ENCODE data around the gene CATSPER3.

CATSPER3 gene

DNA sequence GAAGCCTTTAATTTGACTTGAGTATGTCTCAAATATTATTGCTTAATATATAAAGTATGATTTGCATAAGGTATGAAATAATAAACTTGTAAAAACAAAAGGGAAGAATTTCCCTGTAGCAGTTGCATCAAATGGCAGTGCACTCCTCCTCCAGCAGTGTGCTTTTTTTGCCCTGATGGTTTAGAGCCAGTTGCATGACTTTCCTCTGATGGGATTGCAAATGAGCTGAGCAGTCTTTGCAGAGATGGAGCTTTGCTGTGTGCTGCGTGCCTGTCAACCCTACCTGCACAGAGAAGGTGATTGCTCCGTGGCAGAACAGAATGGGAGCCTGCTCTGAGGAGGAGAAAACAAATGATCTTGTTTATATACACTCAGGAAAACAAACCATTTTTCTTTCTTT is 22.7 kb upstream of the CATSPER3 start:
- peak; percentile 66 for DNase-seq (ENCODE audit: low read depth)

DNA sequence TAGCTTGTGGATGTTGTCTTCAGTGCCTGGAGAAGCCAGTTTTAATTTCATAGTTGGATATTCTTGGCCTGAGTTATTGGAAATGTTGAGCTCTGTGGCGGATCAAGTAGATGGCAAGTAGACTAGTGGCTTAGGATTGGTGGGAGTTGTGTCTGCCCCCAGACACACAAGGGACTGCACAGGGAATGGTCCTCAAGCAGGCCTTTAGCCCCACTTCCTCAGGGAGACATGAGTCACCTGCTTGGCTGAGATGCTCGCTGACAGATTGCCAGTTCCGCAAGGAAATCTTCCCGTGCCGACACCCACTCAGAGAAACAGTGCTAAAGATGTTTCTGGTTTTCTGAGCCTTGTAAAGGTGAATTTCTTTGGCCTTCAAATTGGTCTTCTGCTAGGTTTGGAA is 18.8 kb upstream of the CATSPER3 start:
- peaks cover 10% of the 10 kb centered on the region for H3K4me1 ChIP-seq (ENCODE audit: control insufficient read depth, insufficient read depth, low read length)
- no peak overlapping the region for H3K4me3 ChIP-seq (ENCODE audit: low read length)
- no peaks in the 10 kb centered on the region for H3K36me3 ChIP-seq (ENCODE audit: control insufficient read depth, insufficient read depth, low read length, severe bottlenecking)
- H3K27me3 ChIP-seq (replicated peaks; ENCODE audit: control insufficient read depth, insufficient read depth, low read length) = no peaks in the 10 kb centered on the region
- H3K9ac ChIP-seq (ENCODE audit: low read length) = no peak overlapping the region
- no peak for DNase-seq (ENCODE audit: low read depth)
- no peaks in the 10 kb centered on the region for H3K9me3 ChIP-seq (ENCODE audit: control insufficient read depth, low read length)

More for the DNA sequence above, 22.7 kb upstream of the CATSPER3 start:
- Histone ChIP-seq H3K4me3 (ENCODE audit: low read length) (no peak overlapping the region), H3K4me1 (ENCODE audit: control insufficient read depth, insufficient read depth, low read length) (peaks cover 10% of the 10 kb centered on the region), H3K9ac (ENCODE audit: low read length) (no peak overlapping the region), H3K9me3 (ENCODE audit: control insufficient read depth, low read length) (no peaks in the 10 kb centered on the region), H3K36me3 (ENCODE audit: control insufficient read depth, insufficient read depth, low read length, severe bottlenecking) (no peaks in the 10 kb centered on the region), H3K27me3 (replicated peaks; ENCODE audit: control insufficient read depth, insufficient read depth, low read length) (no peaks in the 10 kb centered on the region)

DNA sequence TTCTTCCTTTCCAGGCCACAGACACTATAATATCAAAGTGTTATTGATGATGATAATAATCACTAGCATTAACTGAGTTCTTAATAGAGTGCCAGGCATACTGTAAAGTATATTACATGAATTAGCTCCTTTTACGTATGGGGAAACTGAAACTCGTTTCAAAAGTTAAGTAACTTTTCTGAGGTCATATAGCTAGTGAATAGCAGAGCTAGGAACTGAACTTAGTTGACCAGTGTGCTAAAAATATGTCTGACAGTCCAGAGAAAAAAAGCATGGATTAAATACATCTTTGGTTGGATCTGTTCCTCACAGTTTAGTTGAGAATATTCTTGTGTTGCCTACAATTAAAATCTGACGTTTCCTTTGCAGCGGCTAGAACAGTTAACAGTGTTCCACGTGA is 18.4 kb upstream of the CATSPER3 start:
- no peaks in the 10 kb centered on the region for H3K27me3 ChIP-seq (replicated peaks; ENCODE audit: control insufficient read depth, insufficient read depth, low read length)
- H3K4me1 ChIP-seq (ENCODE audit: control insufficient read depth, insufficient read depth, low read length) = peaks cover 10% of the 10 kb centered on the region

DNA sequence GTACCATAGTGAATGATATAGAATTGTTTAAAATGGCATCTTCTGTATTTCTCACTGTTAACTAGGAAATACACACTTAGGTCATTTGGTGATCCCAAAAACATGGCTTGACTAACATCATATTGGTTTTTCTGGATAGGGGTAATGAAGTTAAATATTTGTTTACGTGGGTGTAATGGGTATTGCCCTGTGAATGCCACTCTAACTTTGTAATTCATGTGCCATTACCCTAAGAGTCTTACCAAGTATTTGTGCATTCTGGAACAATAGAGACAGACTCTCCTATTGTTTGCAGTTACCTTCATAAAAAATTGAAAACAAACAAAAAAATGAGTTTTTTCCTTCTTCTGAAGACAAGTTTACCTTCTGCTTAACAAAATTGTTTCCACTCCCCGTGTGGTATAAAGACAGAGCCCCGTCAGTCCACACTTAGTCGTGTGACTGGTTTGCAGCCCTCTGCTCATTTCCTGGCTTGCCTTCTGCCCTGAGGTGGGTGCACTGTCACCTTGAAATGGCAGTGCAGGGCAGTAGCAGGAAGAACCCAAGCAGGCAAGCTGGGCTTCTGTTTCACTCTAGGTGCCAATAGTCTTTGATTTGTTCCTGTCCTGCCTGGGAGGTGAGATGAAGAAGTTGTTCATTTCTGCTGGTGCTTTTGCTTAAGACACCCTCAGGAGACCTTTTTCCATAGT is 9.6 kb upstream of the CATSPER3 start:
- Histone ChIP-seq H3K27me3 (replicated peaks; ENCODE audit: control insufficient read depth, insufficient read depth, low read length) (no peaks in the 10 kb centered on the region), H3K9me3 (ENCODE audit: control insufficient read depth, low read length) (peaks cover 6% of the 10 kb centered on the region), H3K9ac (ENCODE audit: low read length) (no peak overlapping the region), H3K4me3 (ENCODE audit: low read length) (no peak overlapping the region), H3K36me3 (ENCODE audit: control insufficient read depth, insufficient read depth, low read length, severe bottlenecking) (no peaks in the 10 kb centered on the region), H3K4me1 (ENCODE audit: control insufficient read depth, insufficient read depth, low read length) (peaks cover 5% of the 10 kb centered on the region)
- no peak for DNase-seq (ENCODE audit: low read depth)

More for the DNA sequence above, 18.4 kb upstream of the CATSPER3 start:
- Histone ChIP-seq H3K4me3 (ENCODE audit: low read length) (no peak overlapping the region), H3K36me3 (ENCODE audit: control insufficient read depth, insufficient read depth, low read length, severe bottlenecking) (no peaks in the 10 kb centered on the region), H3K9me3 (ENCODE audit: control insufficient read depth, low read length) (peaks cover 4% of the 10 kb centered on the region), H3K9ac (ENCODE audit: low read length) (no peak overlapping the region)
- DNase-seq (ENCODE audit: low read depth) = no peak

DNA sequence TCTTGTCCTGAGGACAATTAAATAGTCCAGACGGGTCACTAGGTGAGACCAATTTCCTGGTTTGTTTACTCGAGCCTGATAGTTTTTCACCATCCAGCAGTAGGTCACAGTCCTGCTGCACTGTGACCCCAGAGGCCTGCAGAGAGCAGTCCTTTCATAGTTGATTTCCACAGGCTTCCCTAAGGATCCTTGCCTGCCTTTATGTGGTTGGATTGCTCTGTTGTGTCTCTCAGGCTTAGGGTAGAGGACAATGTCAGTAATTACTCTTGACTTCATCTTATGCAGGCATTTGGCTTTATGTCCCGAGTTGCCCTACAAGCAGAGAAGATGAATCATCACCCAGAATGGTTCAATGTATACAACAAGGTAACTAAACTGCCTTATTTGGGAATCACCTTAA is 9.0 kb upstream of the CATSPER3 start:
- Histone ChIP-seq H3K27me3 (replicated peaks; ENCODE audit: control insufficient read depth, insufficient read depth, low read length) (no peaks in the 10 kb centered on the region), H3K9ac (ENCODE audit: low read length) (no peak overlapping the region), H3K4me3 (ENCODE audit: low read length) (no peak overlapping the region), H3K4me1 (ENCODE audit: control insufficient read depth, insufficient read depth, low read length) (peaks cover 6% of the 10 kb centered on the region), H3K9me3 (ENCODE audit: control insufficient read depth, low read length) (peaks cover 6% of the 10 kb centered on the region), H3K36me3 (ENCODE audit: control insufficient read depth, insufficient read depth, low read length, severe bottlenecking) (no peaks in the 10 kb centered on the region)
- DNase-seq (ENCODE audit: low read depth) = no peak

DNA sequence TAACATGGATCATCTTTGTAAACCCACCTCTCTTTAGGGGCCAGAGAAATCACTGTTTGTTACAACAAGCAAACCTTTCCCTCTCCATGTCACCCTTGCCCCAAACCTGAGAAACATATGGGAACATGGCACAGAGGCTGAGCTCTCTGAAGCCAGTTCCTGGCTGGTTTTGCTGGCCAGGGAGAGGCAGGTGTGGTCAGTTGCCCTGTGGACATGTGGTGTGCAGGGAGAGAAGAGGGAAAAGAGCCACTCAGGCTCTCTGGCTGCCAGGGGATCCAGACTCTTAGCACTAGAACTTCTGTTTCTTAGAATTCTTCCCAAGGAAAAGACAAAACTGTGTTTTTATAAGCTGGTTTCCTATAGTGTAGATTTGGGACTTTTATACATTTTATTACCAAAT is 4.6 kb upstream of the CATSPER3 start:
- no peak for DNase-seq (ENCODE audit: low read depth)
- no peak overlapping the region for H3K9ac ChIP-seq (ENCODE audit: low read length)
- H3K9me3 ChIP-seq (ENCODE audit: control insufficient read depth, low read length) = no peaks in the 10 kb centered on the region
- peaks cover 6% of the 10 kb centered on the region for H3K4me1 ChIP-seq (ENCODE audit: control insufficient read depth, insufficient read depth, low read length)
- H3K4me3 ChIP-seq (ENCODE audit: low read length) = no peak overlapping the region
- H3K36me3 ChIP-seq (ENCODE audit: control insufficient read depth, insufficient read depth, low read length, severe bottlenecking) = peaks cover 12% of the 10 kb centered on the region
- no peaks in the 10 kb centered on the region for H3K27me3 ChIP-seq (replicated peaks; ENCODE audit: control insufficient read depth, insufficient read depth, low read length)

DNA sequence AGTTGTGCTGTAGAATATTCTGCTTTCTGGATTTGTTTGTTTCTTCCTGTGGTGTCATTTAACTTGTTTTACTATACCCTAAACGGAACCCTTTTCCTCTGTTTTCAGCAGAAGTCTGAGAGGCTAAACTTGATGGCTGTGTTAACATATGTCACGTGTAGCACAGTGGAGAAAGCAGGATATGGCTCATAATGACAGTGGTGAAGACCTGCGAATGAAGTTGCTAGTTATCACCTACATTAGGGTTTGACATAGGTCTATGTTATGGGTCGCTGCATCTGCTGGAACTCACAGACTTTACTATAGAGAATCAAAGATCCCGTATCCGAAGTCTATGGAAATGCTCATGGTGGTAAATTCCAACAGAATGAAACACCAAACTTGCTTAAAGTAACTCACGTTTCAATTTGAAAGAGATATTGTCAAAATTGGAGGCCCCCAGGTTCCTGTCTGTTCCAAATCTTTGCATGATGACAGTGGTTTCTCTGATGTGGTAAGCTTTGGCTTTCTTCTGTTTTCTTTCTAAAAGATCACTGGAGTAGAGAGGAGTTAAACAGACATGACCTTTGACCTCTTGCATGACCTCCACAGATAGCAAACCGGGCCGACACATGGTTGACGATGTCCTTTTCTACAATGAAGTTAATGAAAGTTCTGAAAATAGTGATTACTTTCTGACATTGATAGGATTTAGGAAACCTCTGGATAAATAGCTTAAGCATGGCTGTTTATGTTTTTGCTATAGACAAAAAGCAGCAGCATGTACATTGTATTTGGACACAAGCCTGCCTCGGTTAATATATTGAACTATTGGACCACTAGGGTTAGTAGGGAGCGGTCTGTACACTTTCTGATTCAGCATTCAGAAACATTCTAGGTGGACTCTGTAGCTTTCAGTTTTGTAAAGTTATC is 3.1 kb upstream of the CATSPER3 start:
- Histone ChIP-seq H3K36me3 (ENCODE audit: control insufficient read depth, insufficient read depth, low read length, severe bottlenecking) (peaks cover 12% of the 10 kb centered on the region), H3K4me1 (ENCODE audit: control insufficient read depth, insufficient read depth, low read length) (peaks cover 6% of the 10 kb centered on the region), H3K9ac (ENCODE audit: low read length) (no peak overlapping the region), H3K9me3 (ENCODE audit: control insufficient read depth, low read length) (no peaks in the 10 kb centered on the region), H3K27me3 (replicated peaks; ENCODE audit: control insufficient read depth, insufficient read depth, low read length) (no peaks in the 10 kb centered on the region), H3K4me3 (ENCODE audit: low read length) (no peak overlapping the region)
- DNase-seq (ENCODE audit: low read depth) = no peak

DNA sequence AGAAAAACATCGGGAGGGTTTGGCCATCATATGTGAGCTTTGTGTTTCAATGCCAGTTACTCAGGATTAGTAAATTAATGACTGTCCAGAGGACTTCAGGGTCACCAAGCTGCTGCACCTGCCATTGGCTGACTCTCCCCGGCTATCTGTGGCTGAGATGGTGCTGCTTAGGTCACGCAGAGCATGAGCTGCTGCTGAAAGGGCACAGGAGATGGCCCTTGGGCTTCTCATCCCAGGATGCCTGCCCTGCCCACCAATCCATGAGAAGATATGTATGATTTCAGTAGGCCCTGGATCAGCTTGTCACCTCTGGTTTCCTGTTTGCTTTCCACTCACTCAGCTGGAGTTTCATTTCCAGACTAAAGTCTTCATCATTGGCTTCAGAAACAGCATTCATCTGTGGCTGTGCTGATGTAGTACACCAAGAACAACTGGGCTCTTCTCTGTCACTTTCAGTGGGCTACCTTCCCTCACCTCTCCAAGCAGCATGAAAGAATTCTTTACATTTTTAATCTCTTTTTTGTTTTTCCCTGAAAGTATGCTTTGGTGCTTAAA is 2.4 kb upstream of the CATSPER3 start:
- no peak overlapping the region for H3K9ac ChIP-seq (ENCODE audit: low read length)
- no peak for DNase-seq (ENCODE audit: low read depth)
- no peaks in the 10 kb centered on the region for H3K27me3 ChIP-seq (replicated peaks; ENCODE audit: control insufficient read depth, insufficient read depth, low read length)
- H3K4me1 ChIP-seq (ENCODE audit: control insufficient read depth, insufficient read depth, low read length) = peaks cover 6% of the 10 kb centered on the region
- H3K4me3 ChIP-seq (ENCODE audit: low read length) = no peak overlapping the region
- no peaks in the 10 kb centered on the region for H3K9me3 ChIP-seq (ENCODE audit: control insufficient read depth, low read length)
- H3K36me3 ChIP-seq (ENCODE audit: control insufficient read depth, insufficient read depth, low read length, severe bottlenecking) = peaks cover 12% of the 10 kb centered on the region

DNA sequence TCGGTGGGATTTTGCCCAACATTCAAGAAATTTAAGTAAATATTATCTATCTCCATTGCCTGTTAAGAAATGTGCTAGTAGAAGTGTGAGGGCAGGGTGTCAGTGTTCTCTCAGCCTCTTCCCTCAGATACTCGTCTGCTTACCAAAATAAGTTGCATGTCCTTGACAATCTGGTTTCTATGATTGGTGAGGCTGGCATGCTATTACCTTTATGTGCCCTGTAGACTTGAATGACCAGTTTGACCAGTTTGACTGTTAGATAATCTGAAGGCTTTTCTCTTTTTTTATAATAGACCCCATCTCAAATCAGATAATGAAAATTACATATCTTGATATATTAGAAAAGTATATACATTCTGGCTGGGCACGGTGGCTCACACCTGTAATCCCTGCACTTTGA is 348 bp downstream of the CATSPER3 start:
- H3K4me1 ChIP-seq (ENCODE audit: control insufficient read depth, insufficient read depth, low read length) = peaks cover under 1% of the 10 kb centered on the region
- H3K4me3 ChIP-seq (ENCODE audit: low read length) = no peak overlapping the region
- no peaks in the 10 kb centered on the region for H3K9me3 ChIP-seq (ENCODE audit: control insufficient read depth, low read length)
- no peak overlapping the region for H3K9ac ChIP-seq (ENCODE audit: low read length)
- no peak for DNase-seq (ENCODE audit: low read depth)
- H3K36me3 ChIP-seq (ENCODE audit: control insufficient read depth, insufficient read depth, low read length, severe bottlenecking) = peaks cover 12% of the 10 kb centered on the region
- H3K27me3 ChIP-seq (replicated peaks; ENCODE audit: control insufficient read depth, insufficient read depth, low read length) = no peaks in the 10 kb centered on the region

DNA sequence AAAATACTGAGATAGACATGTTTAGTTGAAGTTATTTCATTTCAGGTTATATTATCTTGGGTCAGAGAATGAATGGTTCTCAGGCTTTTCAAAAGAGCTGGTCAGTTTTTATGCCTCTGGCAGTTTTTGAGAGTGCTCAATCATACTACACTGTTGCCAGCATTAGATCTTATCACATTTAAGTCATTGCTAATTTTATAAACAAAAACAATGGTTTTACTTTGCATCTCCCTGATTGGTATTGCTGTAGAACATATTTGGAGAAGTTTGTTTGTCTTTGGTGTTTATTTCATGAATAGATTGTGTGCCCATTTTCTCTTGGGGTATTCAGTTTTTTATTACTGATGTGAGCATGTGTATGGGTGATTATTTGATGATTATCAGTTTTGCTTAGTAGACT is 1.5 kb downstream of the CATSPER3 start:
- Histone ChIP-seq H3K4me3 (ENCODE audit: low read length) (no peak overlapping the region), H3K9ac (ENCODE audit: low read length) (no peak overlapping the region), H3K36me3 (ENCODE audit: control insufficient read depth, insufficient read depth, low read length, severe bottlenecking) (peaks cover 12% of the 10 kb centered on the region), H3K4me1 (ENCODE audit: control insufficient read depth, insufficient read depth, low read length) (no peaks in the 10 kb centered on the region), H3K9me3 (ENCODE audit: control insufficient read depth, low read length) (no peaks in the 10 kb centered on the region), H3K27me3 (replicated peaks; ENCODE audit: control insufficient read depth, insufficient read depth, low read length) (no peaks in the 10 kb centered on the region)
- DNase-seq (ENCODE audit: low read depth) = peak; percentile 17

DNA sequence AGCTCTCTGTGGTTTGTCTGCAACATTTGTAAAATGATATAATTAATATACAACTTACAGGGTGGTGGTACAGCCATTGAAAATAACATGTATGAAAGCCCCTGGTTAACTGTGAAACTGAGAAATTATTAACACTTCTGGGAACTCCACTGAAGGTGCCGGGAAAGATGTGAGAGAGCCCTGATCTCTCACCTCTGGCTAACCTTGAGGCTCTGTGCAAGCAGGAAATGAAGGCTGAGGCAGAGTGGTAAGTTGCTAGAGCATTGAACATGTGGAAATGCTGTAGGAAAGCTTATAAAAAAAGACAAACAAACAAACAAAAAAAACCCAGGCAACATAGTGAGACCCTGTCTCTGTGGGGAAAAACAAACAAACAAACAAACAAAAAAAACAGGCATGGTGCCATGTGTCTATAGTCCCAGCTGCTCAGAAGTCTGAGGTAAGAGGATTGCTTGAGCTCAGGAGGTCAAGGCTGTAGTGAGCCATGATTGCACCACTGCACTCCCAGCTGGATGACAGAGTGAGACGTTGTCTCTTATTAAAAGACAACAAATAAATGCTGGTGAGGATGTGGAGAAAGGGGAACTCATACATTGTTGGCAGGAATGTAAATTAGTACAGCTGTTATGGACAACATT is 7.5 kb downstream of the CATSPER3 start:
- no peaks in the 10 kb centered on the region for H3K27me3 ChIP-seq (replicated peaks; ENCODE audit: control insufficient read depth, insufficient read depth, low read length)
- H3K4me1 ChIP-seq (ENCODE audit: control insufficient read depth, insufficient read depth, low read length) = no peaks in the 10 kb centered on the region
- DNase-seq (ENCODE audit: low read depth) = peak; percentile 25
- no peak overlapping the region for H3K9ac ChIP-seq (ENCODE audit: low read length)
- H3K4me3 ChIP-seq (ENCODE audit: low read length) = no peak overlapping the region
- H3K36me3 ChIP-seq (ENCODE audit: control insufficient read depth, insufficient read depth, low read length, severe bottlenecking) = no peaks in the 10 kb centered on the region
- H3K9me3 ChIP-seq (ENCODE audit: control insufficient read depth, low read length) = peaks cover 15% of the 10 kb centered on the region

Measured in adipocyte (in vitro differentiated cells).